Measurements from ENCODE around the gene CELA3A.

Gene CELA3A

DNA sequence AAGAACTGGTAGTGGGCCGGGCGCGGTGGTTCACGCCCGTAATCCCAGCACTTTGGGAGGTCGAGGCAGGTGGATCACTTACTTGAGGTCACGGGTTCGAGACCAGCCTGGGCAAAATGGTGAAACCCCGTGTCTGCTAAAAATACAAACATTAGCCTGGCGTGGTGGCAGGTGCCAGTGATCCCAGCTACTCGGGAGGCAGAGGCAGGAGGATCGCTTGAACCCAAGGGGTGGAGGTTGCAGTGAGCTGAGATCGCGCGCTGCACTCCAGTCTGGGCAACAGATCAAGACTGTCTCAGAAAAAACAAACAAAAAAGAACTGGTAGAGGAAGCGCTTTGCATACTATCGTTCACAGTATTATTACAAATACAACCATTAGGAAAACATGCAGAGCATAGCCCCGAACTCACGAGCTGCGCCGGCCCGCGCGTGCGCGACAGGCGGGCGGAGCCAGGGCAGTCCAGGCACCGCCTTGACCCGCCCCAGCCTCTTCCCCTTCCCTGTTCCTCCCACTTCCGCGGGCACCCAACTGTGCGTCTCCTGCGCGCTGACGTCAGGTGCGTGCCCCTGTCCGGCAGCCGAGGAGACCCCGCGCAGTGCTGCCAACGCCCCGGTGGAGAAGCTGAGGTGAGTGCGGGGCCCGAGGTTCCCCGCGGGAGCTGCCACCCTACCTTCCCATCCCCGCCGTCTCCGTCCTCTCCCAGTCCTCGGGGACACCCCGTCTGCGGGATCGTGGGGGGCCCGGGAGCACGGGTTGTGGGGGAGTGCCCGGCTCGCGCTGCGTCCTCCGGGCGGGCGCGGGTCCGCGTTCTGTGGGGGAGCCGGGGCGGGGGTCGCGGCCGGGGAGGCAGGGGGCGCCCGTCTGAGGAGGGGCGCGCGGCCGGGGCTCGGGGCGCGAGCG is 50.9 kb downstream of the CELA3A start, which contains the start of gene CDC42:
Gene CDC42 (plus strand): TSS at position 595 of the 902 bp plus-strand sequence. CDS start 25,770 bp downstream, outside the sequence.
- DNase-seq = peak; percentile 96

DNA sequence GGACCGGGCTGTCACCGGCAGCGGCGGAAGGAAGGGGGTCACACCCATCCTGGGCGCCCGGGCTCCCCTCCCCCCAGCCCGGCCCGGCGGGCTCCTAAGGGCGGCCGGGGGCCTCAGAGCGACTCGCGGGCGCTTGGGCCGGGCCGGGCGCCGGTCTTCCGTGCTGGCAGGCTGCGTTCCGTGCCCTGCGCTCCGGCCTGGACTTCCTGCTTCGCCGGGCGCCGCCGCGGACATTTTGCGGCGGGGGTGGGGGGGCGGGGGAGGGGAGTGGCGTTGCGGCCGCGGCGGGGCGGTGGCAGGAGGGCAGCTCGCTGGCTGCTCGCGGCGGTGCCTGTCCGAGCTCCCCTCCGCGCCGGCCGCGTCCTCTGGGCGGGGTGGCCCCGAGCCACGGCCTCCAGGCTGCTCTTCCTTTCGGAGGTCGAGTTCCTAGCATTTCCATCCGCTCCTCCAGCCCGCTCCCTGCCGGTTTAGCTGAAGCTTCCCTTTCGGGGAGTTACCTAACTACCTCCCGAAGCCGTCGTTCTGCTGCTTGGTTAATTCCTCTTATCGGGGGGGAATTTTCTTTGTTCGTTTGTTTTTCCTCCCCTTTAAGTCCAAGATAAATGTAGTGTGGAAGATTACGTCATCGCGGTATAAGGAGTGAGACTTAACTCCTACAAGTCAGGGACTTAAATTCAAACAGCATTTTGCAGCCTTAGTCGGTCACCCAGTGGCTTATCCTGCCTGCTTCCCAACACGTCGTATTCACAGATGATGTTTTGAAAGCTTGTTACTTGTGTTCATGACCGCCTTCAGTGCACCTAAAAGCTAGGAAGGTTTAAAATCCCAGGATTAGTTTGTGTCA is 51.8 kb downstream of the CELA3A start:
- DNase-seq = peak; percentile 66

DNA sequence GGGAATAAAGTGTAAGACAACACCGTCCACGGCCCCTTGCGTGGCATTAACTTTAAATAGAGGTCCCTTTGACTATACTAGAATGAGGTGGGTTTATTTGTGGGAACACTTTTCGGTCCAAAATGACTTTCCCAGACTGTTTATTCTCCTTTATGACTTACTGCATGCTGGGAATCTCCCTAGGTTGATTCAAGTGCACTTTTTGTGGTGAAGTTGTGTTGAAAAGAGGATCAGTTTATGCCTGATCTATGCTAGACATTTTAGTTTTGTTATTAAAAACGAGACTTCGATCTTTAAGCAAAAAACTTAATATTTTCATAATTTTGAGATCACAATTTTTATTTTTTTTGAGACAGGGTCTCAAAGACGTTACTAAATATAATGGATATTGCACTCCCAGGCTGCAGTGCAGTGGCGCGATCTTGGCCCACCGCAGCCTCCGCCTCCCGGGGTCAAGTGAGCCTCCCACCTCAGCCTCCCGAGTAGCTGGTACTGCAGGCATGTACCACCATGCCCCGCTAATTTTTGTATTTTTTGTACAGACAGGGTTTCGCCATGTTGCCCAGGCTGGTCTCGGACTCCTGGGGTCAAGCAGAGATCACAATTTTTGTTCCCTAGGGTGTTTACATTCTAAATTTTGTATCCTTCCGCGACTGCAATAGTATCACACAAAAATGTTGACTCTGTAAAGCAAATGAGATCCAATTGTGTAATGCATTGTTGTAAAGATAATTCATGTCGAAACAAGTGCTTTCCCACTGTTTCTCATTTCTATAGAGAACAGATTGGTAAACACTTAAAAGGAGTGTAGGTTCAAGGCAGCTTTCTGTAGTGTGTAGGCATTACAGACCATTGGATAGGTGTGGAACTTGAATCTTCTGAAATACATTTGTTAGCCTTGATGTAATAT is 52.7 kb downstream of the CELA3A start:
- no peak for DNase-seq

DNA sequence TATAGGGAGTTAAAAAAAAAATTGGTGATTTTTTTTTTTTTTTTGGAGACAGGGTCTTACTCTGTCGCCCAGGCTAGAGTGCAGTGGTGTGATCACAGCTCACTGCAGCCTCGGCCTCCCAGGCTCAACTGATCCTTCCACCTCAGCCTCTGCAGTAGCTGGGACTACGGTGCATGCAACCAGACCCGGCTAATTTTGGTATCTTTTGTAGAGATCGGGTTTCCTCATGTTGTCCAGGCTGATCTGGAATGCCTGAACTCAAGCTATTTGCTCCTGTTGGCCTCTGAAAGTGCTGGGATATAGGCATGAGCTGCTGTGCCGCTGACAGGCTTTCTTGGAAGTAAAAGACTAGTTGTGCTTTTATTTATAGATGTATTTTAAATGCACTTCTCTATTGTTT is 54.0 kb downstream of the CELA3A start:
- DNase-seq = no peak

DNA sequence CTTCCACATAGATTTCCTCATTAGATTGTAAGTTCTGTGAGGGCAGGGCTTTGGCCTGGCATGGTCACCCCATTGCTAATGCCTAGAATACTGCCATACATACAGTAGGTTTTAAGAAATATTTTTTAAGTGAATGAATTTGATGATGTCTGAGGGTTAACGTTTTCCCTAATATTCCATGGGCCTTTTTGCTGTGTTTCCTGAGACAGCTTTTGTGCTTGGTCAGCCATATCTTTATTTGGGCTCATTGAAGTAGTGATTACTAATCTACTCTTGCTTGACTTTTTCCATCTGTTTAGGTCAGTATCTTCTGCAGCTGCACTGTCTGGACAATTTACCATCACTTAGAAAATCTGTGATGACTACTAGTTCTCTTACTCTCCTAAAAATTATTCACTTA is 54.6 kb downstream of the CELA3A start:
- DNase-seq = no peak

DNA sequence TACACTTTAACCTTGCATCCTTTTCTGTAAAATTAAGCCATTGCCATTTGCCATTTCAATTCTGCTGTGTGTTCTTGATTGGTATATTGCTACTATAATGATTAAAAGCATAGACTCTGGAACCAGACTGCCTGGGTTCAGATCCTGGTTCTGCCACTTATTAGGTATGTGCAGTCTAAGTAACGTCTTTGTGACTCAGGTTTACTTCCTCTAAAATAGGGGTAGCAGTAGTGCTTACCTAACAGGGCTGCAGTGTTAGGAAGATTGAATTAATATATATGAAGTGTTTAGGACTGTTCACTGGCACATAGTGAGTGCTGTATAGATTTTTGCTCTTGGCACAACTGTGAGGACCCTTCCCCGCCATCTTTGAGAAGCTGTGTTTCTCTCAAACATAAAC is 55.5 kb downstream of the CELA3A start:
- no peak for DNase-seq

DNA sequence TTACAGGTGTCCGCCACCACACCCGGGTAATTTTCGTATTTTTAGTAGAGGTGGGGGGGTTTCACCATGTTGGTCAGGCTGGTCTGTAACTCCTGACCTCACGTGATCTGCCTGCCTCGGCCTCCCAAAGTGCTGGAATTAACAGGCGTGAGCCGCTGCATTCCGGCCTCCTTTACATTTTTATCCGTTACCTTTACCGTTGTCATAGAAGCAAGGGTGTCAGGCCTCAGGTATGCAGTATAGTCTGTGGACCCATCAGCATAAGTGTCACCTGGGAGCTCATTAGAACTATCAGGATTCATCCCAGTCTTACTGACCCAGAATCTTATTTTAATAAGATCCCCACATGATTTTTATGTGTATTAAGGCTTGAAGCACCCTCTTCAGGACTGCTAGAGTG is 56.4 kb downstream of the CELA3A start:
- DNase-seq = no peak

Data from EL (cell line).